C4-2B (cell line): ENCODE data around the gene AADAC.

Experiments
- H3K27ac ChIP-seq: fragments of 450-650 bp; 2 replicates; pipeline ENCODE4 v1.5.1; 2017
- ZFX ChIP-seq: fragments of 450-650 bp; IDR thresholded peaks from 2 replicates; pipeline ENCODE4 v1.6.1; 2017
- TF ChIP-seq, protein P1 (sequence below): fragments of 450-650 bp; conservative IDR thresholded peaks from 2 replicates; pipeline ENCODE4 v1.5.1; 2017; ENCODE audit warnings: mild to moderate bottlenecking

The AADAC gene

DNA sequence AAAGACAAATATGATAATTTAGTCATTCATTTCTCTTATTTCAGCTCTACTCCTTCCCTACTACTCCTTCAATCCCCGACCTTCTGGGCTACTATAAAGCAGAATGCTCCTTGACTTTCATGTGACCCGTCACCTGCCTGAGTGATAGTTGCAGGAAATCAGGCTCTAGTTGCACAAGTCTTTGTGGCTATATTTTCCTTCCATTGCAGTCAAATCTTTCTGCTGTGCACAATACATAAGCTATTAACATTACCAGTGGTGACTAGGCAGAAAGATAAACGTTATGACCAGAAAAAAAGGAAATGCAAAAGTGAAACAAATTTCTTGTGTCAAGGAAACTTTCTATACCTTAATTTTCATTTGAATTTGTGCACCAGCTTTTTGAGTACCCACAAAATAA, 61.8 kb downstream of the AADAC start:
- H3K27ac ChIP-seq, result no peak overlapping the region
- TF ChIP-seq, protein P1, sequence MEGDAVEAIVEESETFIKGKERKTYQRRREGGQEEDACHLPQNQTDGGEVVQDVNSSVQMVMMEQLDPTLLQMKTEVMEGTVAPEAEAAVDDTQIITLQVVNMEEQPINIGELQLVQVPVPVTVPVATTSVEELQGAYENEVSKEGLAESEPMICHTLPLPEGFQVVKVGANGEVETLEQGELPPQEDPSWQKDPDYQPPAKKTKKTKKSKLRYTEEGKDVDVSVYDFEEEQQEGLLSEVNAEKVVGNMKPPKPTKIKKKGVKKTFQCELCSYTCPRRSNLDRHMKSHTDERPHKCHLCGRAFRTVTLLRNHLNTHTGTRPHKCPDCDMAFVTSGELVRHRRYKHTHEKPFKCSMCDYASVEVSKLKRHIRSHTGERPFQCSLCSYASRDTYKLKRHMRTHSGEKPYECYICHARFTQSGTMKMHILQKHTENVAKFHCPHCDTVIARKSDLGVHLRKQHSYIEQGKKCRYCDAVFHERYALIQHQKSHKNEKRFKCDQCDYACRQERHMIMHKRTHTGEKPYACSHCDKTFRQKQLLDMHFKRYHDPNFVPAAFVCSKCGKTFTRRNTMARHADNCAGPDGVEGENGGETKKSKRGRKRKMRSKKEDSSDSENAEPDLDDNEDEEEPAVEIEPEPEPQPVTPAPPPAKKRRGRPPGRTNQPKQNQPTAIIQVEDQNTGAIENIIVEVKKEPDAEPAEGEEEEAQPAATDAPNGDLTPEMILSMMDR, result no peak
- no peak for TF ChIP-seq ZFX

DNA sequence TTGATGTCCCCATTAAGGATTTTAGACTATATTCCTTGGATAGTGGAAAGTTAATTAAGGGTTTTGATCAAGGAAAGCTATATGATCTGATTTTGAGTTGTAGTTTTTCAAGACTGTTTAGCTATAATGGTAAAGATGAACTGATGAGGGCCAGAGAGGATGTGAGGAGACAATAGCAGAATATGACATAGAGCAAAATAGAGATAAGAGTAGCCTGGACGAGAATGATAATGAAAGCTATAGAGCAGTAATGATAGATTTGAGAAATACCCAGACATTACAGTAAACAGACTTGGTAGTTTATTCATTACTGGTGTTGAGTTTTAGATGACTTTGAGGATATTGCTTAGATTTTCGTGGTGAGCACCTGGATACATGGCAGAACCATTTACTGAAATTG, 63.4 kb downstream of the AADAC start:
- TF ChIP-seq, protein P1, result no peak
- no peak for TF ChIP-seq ZFX
- H3K27ac ChIP-seq, result no peak overlapping the region
